ENCODE data around the gene GCAT. TPM values are rescaled to one million over a fixed set of nuclear protein-coding genes. Genes with fewer than 3 reads are reported as not detected.

The GCAT gene
- total RNA-seq, 3 donors from 2014 or later: 9.2 to 15.6 (median 13.6) TPM

DNA sequence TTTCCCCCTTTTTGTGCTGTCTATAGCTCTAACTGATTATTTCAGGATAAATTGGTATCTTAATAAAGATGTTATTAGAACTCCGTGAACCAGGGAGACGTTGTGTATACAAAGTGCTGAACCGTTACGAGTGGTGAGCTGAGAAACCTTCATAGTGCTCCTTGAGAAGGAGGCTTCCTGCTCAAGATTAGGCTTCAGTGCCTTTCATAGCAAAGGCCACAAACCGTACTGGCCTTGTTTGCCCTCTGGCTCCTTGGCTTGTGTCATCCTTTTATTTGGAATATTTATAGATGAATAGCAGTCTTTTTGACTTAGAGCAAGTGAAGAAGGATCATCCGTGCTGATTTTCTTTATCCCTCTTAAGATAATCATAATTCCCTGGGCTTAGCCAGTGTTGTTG, 57.8 kb downstream of the GCAT start:
- Histone ChIP-seq H3K9me3 (no peaks in the 10 kb centered on the region), H3K36me3 (ENCODE audit: low read depth) (peaks cover 6% of the 10 kb centered on the region), H3K4me1 (ENCODE audit: low read depth) (peaks cover 3% of the 10 kb centered on the region), H3K4me3 (no peak overlapping the region)
- intact Hi-C loops (cut with DNase I, micrococcal nuclease): no loop called here
- ATAC-seq: no peak
- TF ChIP-seq, protein P1, sequence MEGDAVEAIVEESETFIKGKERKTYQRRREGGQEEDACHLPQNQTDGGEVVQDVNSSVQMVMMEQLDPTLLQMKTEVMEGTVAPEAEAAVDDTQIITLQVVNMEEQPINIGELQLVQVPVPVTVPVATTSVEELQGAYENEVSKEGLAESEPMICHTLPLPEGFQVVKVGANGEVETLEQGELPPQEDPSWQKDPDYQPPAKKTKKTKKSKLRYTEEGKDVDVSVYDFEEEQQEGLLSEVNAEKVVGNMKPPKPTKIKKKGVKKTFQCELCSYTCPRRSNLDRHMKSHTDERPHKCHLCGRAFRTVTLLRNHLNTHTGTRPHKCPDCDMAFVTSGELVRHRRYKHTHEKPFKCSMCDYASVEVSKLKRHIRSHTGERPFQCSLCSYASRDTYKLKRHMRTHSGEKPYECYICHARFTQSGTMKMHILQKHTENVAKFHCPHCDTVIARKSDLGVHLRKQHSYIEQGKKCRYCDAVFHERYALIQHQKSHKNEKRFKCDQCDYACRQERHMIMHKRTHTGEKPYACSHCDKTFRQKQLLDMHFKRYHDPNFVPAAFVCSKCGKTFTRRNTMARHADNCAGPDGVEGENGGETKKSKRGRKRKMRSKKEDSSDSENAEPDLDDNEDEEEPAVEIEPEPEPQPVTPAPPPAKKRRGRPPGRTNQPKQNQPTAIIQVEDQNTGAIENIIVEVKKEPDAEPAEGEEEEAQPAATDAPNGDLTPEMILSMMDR (IDR thresholded peaks at IDR 0.05): no peak
- DNase-seq: no peak

Small RNAs within 50 kb of the gene (microRNA-seq; reads per million reads assigned to microRNA genes)
- gene MIR659: 0.70 reads per million

Other genes starting within 250 kb of the GCAT start
- gene CDC42EP1, start 247.5 kb upstream of the GCAT start, total RNA-seq: 10 to 100 TPM; 31.5 to 52.0 (median 48.2) TPM
- gene LGALS2, start 227.8 kb upstream of the GCAT start, total RNA-seq: 10 to 100 TPM; 10.7 to 93.5 (median 23.1) TPM
- gene GGA1, start 199.1 kb upstream of the GCAT start, total RNA-seq: 10 to 100 TPM; 70.4 to 79.0 (median 74.3) TPM
- 10 to 100 TPM; 48.8 to 98.2 (median 96.6) TPM for gene SH3BP1, start 168.3 kb upstream of the GCAT start, total RNA-seq
- 10 to 100 TPM; 26.8 to 43.3 (median 40.6) TPM for gene PDXP, start 149.2 kb upstream of the GCAT start, total RNA-seq
- 100 to 1,000 TPM in 2 of 3 donors, 10 to 100 TPM in 1; 54.6 to 376 (median 150) TPM for gene LGALS1, start 132.3 kb upstream of the GCAT start, total RNA-seq
- gene NOL12, start 121.6 kb upstream of the GCAT start, total RNA-seq: 10 to 100 TPM; 28.5 to 45.3 (median 42.6) TPM
- gene TRIOBP, start 110.9 kb upstream of the GCAT start, total RNA-seq: 100 to 1,000 TPM in 1 of 3 donors, 10 to 100 TPM in 2; 78.2 to 107 (median 78.6) TPM
- gene GALR3, start 15.4 kb downstream of the GCAT start, total RNA-seq: not detected
- 10 to 100 TPM; 18.2 to 36.7 (median 28.1) TPM for gene ANKRD54, start 36.4 kb downstream of the GCAT start, total RNA-seq
- 100 to 1,000 TPM; 365 to 477 (median 414) TPM for gene EIF3L, start 41.5 kb downstream of the GCAT start, total RNA-seq
- 100 to 1,000 TPM in 1 of 3 donors, 10 to 100 TPM in 2; 26.1 to 100 (median 28.6) TPM for gene MICALL1, start 98.4 kb downstream of the GCAT start, total RNA-seq
- gene C22orf23, start 145.7 kb downstream of the GCAT start, total RNA-seq: not detected
- gene POLR2F, start 145.8 kb downstream of the GCAT start, total RNA-seq: 10 to 100 TPM; 54.4 to 69.3 (median 61.3) TPM
- 10 to 100 TPM in 1 of 3 donors, 1 to 10 TPM in 1, under 1 TPM in 1; 0.46 to 21.2 (median 1.7) TPM for gene SOX10, start 176.6 kb downstream of the GCAT start, total RNA-seq
- 10 to 100 TPM; 30.9 to 40.7 (median 37.9) TPM for gene PICK1, start 249.5 kb downstream of the GCAT start, total RNA-seq